HEK293 (cell line): ENCODE measurements around the gene PRRC2C.

Experiments used
- HOXA7 ChIP-seq: sonication (generic); formaldehyde crosslinking; IDR thresholded peaks from 2 replicates; pipeline ENCODE4 v1.8.1; 2022; ENCODE audit warnings: missing genetic modification reagents, borderline replicate concordance
- HOXD13 ChIP-seq: sonication (generic); formaldehyde crosslinking; IDR thresholded peaks from 2 replicates; pipeline ENCODE4 v1.8.0; 2022; ENCODE audit warnings: missing genetic modification reagents, borderline replicate concordance
- KLF10 ChIP-seq: fragments of 450-650 bp; IDR thresholded peaks from 2 replicates; pipeline ENCODE4 v1.5.1; 2018; ENCODE audit warnings: missing biosample characterization, mild to moderate bottlenecking, missing genetic modification characterization
- SCRT2 ChIP-seq: fragments of 450-650 bp; formaldehyde crosslinking; IDR thresholded peaks from 2 replicates; pipeline ENCODE4 v1.5.1; 2016; ENCODE audit warnings: missing biosample characterization, missing genetic modification characterization
- ZBTB17 ChIP-seq: fragments of 450-650 bp; formaldehyde crosslinking; IDR thresholded peaks from 2 replicates; pipeline ENCODE4 v1.5.1; 2016; ENCODE audit warnings: missing biosample characterization, missing genetic modification characterization
- ZBTB20 ChIP-seq: fragments of 450-650 bp; formaldehyde crosslinking; IDR thresholded peaks from 2 replicates; pipeline ENCODE4 v1.5.1; 2016; ENCODE audit warnings: missing biosample characterization, missing genetic modification characterization
- ZBTB8A ChIP-seq: fragments of 450-650 bp; formaldehyde crosslinking; IDR thresholded peaks from 2 replicates; pipeline ENCODE4 v1.5.1; 2016; ENCODE audit warnings: missing biosample characterization, missing genetic modification characterization
- TF ChIP-seq, protein P1 (sequence below): fragments of 450-650 bp; formaldehyde crosslinking; IDR thresholded peaks from 2 replicates; pipeline ENCODE4 v1.5.1; 2016; ENCODE audit warnings: missing biosample characterization, missing genetic modification characterization

DNA sequence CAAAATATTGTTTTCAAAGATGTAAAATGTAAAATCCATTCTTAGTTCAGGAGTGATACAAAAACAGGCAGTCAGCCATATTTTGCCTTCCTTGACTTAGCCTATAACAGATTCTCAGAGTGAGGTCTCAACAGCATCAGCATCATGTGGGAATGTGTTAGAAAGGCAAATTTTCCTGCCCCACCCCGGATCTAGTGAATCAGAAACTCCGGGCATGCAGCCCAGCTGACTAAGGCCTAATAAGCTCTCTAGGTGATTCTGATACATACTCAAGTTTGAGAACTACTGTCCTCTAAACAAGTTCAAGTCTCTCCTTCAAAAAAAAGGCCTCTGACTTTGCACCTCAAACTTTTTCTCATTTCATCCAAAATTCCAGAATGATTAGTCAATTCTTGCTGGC is 46.9 kb upstream of the PRRC2C start:
- TF ChIP-seq HOXA7 (CRISPR knock-in tag) (no peak), SCRT2 (tag by site-specific recombination) (no peak), HOXD13 (CRISPR knock-in tag) (no peak), ZBTB17 (tag by site-specific recombination) (no peak), ZBTB8A (tag by site-specific recombination) (no peak), ZBTB20 (tag by site-specific recombination) (no peak), KLF10 (tag by site-specific recombination) (no peak)
- TF ChIP-seq, protein P1, sequence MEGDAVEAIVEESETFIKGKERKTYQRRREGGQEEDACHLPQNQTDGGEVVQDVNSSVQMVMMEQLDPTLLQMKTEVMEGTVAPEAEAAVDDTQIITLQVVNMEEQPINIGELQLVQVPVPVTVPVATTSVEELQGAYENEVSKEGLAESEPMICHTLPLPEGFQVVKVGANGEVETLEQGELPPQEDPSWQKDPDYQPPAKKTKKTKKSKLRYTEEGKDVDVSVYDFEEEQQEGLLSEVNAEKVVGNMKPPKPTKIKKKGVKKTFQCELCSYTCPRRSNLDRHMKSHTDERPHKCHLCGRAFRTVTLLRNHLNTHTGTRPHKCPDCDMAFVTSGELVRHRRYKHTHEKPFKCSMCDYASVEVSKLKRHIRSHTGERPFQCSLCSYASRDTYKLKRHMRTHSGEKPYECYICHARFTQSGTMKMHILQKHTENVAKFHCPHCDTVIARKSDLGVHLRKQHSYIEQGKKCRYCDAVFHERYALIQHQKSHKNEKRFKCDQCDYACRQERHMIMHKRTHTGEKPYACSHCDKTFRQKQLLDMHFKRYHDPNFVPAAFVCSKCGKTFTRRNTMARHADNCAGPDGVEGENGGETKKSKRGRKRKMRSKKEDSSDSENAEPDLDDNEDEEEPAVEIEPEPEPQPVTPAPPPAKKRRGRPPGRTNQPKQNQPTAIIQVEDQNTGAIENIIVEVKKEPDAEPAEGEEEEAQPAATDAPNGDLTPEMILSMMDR, result no peak
